ENCODE results near the gene SETD2. TPM values are rescaled to one million over a fixed set of nuclear protein-coding genes. Genes with fewer than 3 reads are reported as not detected.

SETD2 gene
- total RNA-seq, 1 experiment from 2014 or later, result 24.1 TPM

- Histone ChIP-seq H3K36me3 (ENCODE audit: low read depth, low read length) (peaks cover 10% of the 10 kb centered on the region; the same call in 1 of the 2 replicates), H3K27me3 (ENCODE audit: low read length) (no peaks in the 10 kb centered on the region), H3K9me2 (replicated peaks; ENCODE audit: low read length) (no peaks in the 10 kb centered on the region), H3K9me3 (ENCODE audit: low read length) (no peaks in the 10 kb centered on the region), H3K79me2 (ENCODE audit: low read length) (no peaks in the 10 kb centered on the region), H3F3A (ENCODE audit: low read length, unreplicated experiment) (no peaks in the 10 kb centered on the region), H4K20me1 (ENCODE audit: low read length) (no peaks in the 10 kb centered on the region), H3K27ac (ENCODE audit: low read length) (no peak overlapping the region), H3K9ac (ENCODE audit: low read length) (no peak overlapping the region), H2AFZ (ENCODE audit: low read length) (no peak overlapping the region), H3K4me3 (ENCODE audit: low read length) (no peak overlapping the region), H3K4me1 (ENCODE audit: insufficient read depth, low read length) (peaks cover 9% of the 10 kb centered on the region), H3K4me2 (ENCODE audit: low read length) (no peak overlapping the region)
- TF ChIP-seq EZH2 (IDR thresholded peaks at IDR 0.05; ENCODE audit: low read length, unreplicated experiment), result no peak
- no TSS peak for BruUV-seq (replicated peaks)
- POLR2A ChIA-PET (ENCODE audit: unreplicated experiment), result no interaction called here
- CTCF ChIA-PET, result interaction anchor here (0.5 kb wide), 1 partner anchor 56 kb away, joined by 4 read pairs; no protein-coding TSS in a partner anchor
- intact Hi-C loops (cut with micrococcal nuclease), result loop anchor here (5.0 kb wide), 1 partner anchor 75 kb away; no protein-coding TSS in a partner anchor
- DNase-seq (no peak), ATAC-seq (no peak)
Observed at GRCh38 chr3:46996689-46997452, 167.0 kb downstream of the SETD2 start.

- CTCF ChIA-PET, result no interaction called here
- Histone ChIP-seq H3K27ac (ENCODE audit: low read length) (no peak overlapping the region), H2AFZ (ENCODE audit: low read length) (no peak overlapping the region), H3K4me1 (ENCODE audit: insufficient read depth, low read length) (peaks cover 9% of the 10 kb centered on the region), H3F3A (ENCODE audit: low read length, unreplicated experiment) (no peaks in the 10 kb centered on the region), H3K9me2 (replicated peaks; ENCODE audit: low read length) (no peaks in the 10 kb centered on the region), H4K20me1 (ENCODE audit: low read length) (no peaks in the 10 kb centered on the region), H3K27me3 (ENCODE audit: low read length) (no peaks in the 10 kb centered on the region), H3K9ac (ENCODE audit: low read length) (no peak overlapping the region), H3K4me2 (ENCODE audit: low read length) (no peak overlapping the region), H3K79me2 (ENCODE audit: low read length) (no peaks in the 10 kb centered on the region), H3K4me3 (ENCODE audit: low read length) (no peak overlapping the region), H3K36me3 (ENCODE audit: low read depth, low read length) (peaks cover 3% of the 10 kb centered on the region; the same call in 1 of the 2 replicates), H3K9me3 (ENCODE audit: low read length) (no peaks in the 10 kb centered on the region)
- POLR2A ChIA-PET (ENCODE audit: unreplicated experiment), result no interaction called here
- BruUV-seq (replicated peaks), result no TSS peak
- ATAC-seq (no peak), DNase-seq (no peak)
- TF ChIP-seq EZH2phosphoT487 (IDR thresholded peaks at IDR 0.05; ENCODE audit: borderline replicate concordance, low read length) (no peak), EZH2 (IDR thresholded peaks at IDR 0.05; ENCODE audit: low read length, unreplicated experiment) (no peak), CTCF (conservative IDR thresholded peaks at IDR 0.05; ENCODE audit: low read depth, low read length) (no peak)
- intact Hi-C loops (cut with micrococcal nuclease), result loop anchor here (5.0 kb wide), 1 partner anchor 74 kb away; no protein-coding TSS in a partner anchor
Observed at GRCh38 chr3:46995901-46996562, 167.9 kb downstream of the SETD2 start.

GRCh38 chr3:46994801-46995731 lies 168.8 kb downstream of the SETD2 start:
- no peak overlapping the region for H3K9ac ChIP-seq (ENCODE audit: low read length)
- H3K27ac ChIP-seq (ENCODE audit: low read length), result no peak overlapping the region
- ATAC-seq (no peak), DNase-seq (no peak)
- TF ChIP-seq EZH2 (IDR thresholded peaks at IDR 0.05; ENCODE audit: low read length, unreplicated experiment), result no peak
- no peak for TF ChIP-seq EZH2phosphoT487 (IDR thresholded peaks at IDR 0.05; ENCODE audit: borderline replicate concordance, low read length)
- no peak for TF ChIP-seq CTCF (conservative IDR thresholded peaks at IDR 0.05; ENCODE audit: low read depth, low read length)
- H3K36me3 ChIP-seq (ENCODE audit: low read depth, low read length), result no peaks in the 10 kb centered on the region; the same call in 1 of the 2 replicates
- ChIA-PET CTCF (interaction anchor here (0.6 kb wide), 1 partner anchor 426 kb away, joined by 4 read pairs; no protein-coding TSS in a partner anchor), POLR2A (ENCODE audit: unreplicated experiment) (no interaction called here)
- H3K9me3 ChIP-seq (ENCODE audit: low read length), result no peaks in the 10 kb centered on the region
- no TSS peak for BruUV-seq (replicated peaks)
- H2AFZ ChIP-seq (ENCODE audit: low read length), result no peak overlapping the region
- intact Hi-C loops (cut with micrococcal nuclease), result loop anchor here (5.0 kb wide), 1 partner anchor 73 kb away; no protein-coding TSS in a partner anchor
- H4K20me1 ChIP-seq (ENCODE audit: low read length), result no peaks in the 10 kb centered on the region
- peaks cover 3% of the 10 kb centered on the region for H3K4me1 ChIP-seq (ENCODE audit: insufficient read depth, low read length)
- no peaks in the 10 kb centered on the region for H3K27me3 ChIP-seq (ENCODE audit: low read length)
- no peaks in the 10 kb centered on the region for H3K79me2 ChIP-seq (ENCODE audit: low read length)
- no peak overlapping the region for H3K4me2 ChIP-seq (ENCODE audit: low read length)
- no peaks in the 10 kb centered on the region for H3K9me2 ChIP-seq (replicated peaks; ENCODE audit: low read length)
- H3K4me3 ChIP-seq (ENCODE audit: low read length), result no peak overlapping the region
- no peaks in the 10 kb centered on the region for H3F3A ChIP-seq (ENCODE audit: low read length, unreplicated experiment)
